Osteoblast (primary cell): ENCODE data around the gene GJA10. TPM values are rescaled to one million over a fixed set of nuclear protein-coding genes. Genes with fewer than 3 reads are reported as not detected.

Experiments used
- DNase-seq: peaks from one replicate; pipeline ENCODE4 v3.0.0; 2011; ENCODE audit warnings: low spot score, mixed read lengths; ENCODE audit not compliant: insufficient read length; ENCODE audit errors: missing footprints
- H2AFZ ChIP-seq: 2 replicates; pipeline ENCODE4 v1.6.0; 2011; ENCODE audit warnings: mild to moderate bottlenecking, low read length
- H3K27ac ChIP-seq: 2 replicates; pipeline ENCODE4 v1.5.1; 2011; ENCODE audit warnings: mild to moderate bottlenecking, low read depth, low read length, moderate library complexity
- H3K27me3 ChIP-seq: 2 replicates; pipeline ENCODE4 v1.6.0; 2012; ENCODE audit warnings: mild to moderate bottlenecking, control low read depth, inconsistent platforms, low read length, moderate library complexity; ENCODE audit not compliant: insufficient read depth
- H3K36me3 ChIP-seq: 2 replicates; pipeline ENCODE4 v1.5.1; 2011; ENCODE audit warnings: mild to moderate bottlenecking, low read length, control low read depth, moderate library complexity; ENCODE audit not compliant: insufficient read depth
- H3K4me1 ChIP-seq: 2 replicates; pipeline ENCODE4 v1.5.1; 2011; ENCODE audit warnings: mild to moderate bottlenecking, low read length, control low read depth, moderate library complexity; ENCODE audit not compliant: insufficient read depth
- H3K4me2 ChIP-seq: 2 replicates; pipeline ENCODE4 v1.6.0; 2011; ENCODE audit warnings: mild to moderate bottlenecking, low read length; ENCODE audit not compliant: insufficient read depth
- H3K4me3 ChIP-seq: fragments of 200-600 bp; sonication (generic); 3 replicates; pipeline ENCODE4 v1.5.1; 2012; ENCODE audit warnings: mild to moderate bottlenecking, low read length, inconsistent platforms; ENCODE audit not compliant: insufficient read depth
- H3K79me2 ChIP-seq: 2 replicates; pipeline ENCODE4 v1.6.0; 2012; ENCODE audit warnings: mild to moderate bottlenecking, low read length, control low read depth, inconsistent platforms; ENCODE audit not compliant: insufficient read depth
- H3K9me3 ChIP-seq: 2 replicates; pipeline ENCODE4 v1.5.1; 2011; ENCODE audit warnings: low read depth, low read length, control low read depth
- H4K20me1 ChIP-seq: 2 replicates; pipeline ENCODE4 v1.6.0; 2012; ENCODE audit warnings: mild to moderate bottlenecking, low read length, control low read depth; ENCODE audit not compliant: insufficient read depth
- CTCF ChIP-seq: IDR thresholded peaks from 2 replicates; pipeline ENCODE4 v1.5.1; 2011; ENCODE audit warnings: mild to moderate bottlenecking, low read depth, low read length, moderate library complexity; ENCODE audit errors: extremely low read depth
- total RNA-seq: library from RNA; depleted of rRNA; stranded (reverse); fragments of >200 nt; gene quantifications from 2 replicates; pipeline ENCODE4 v1.2.3, GENCODE V29; 2012

The GJA10 gene
- total RNA-seq, 1 donor, result not detected

- H3K27ac ChIP-seq, result no peak overlapping the region
- DNase-seq, result peak; percentile 67
- H3K27me3 ChIP-seq, result peaks cover 7% of the 10 kb centered on the region
- H3K4me1 ChIP-seq, result no peaks in the 10 kb centered on the region
- H3K4me2 ChIP-seq, result no peak overlapping the region
- no peaks in the 10 kb centered on the region for H3K36me3 ChIP-seq
- no peaks in the 10 kb centered on the region for H3K79me2 ChIP-seq
- TF ChIP-seq CTCF, result no peak
- H3K4me3 ChIP-seq, result no peak overlapping the region
- no peaks in the 10 kb centered on the region for H4K20me1 ChIP-seq
- no peak overlapping the region for H2AFZ ChIP-seq
- no peaks in the 10 kb centered on the region for H3K9me3 ChIP-seq
These were observed 36.5 kb downstream of the GJA10 start for GRCh38 chr6:89930789-89931188.

GRCh38 chr6:89932245-89932802 lies 38.1 kb downstream of the GJA10 start:
- Histone ChIP-seq H3K4me1 (no peaks in the 10 kb centered on the region), H3K27ac (no peak overlapping the region), H3K9me3 (no peaks in the 10 kb centered on the region), H3K27me3 (peaks cover 4% of the 10 kb centered on the region), H3K79me2 (no peaks in the 10 kb centered on the region), H3K36me3 (no peaks in the 10 kb centered on the region), H2AFZ (no peak overlapping the region), H3K4me3 (no peak overlapping the region), H4K20me1 (no peaks in the 10 kb centered on the region), H3K4me2 (no peak overlapping the region)
- no peak for TF ChIP-seq CTCF
- no peak for DNase-seq

- peak; percentile 65 for DNase-seq
- Histone ChIP-seq H3K4me3 (no peak overlapping the region), H3K36me3 (no peaks in the 10 kb centered on the region), H3K27ac (no peak overlapping the region), H3K9me3 (no peaks in the 10 kb centered on the region), H3K4me1 (no peaks in the 10 kb centered on the region), H4K20me1 (no peaks in the 10 kb centered on the region), H3K27me3 (peaks cover 4% of the 10 kb centered on the region), H3K4me2 (no peak overlapping the region), H2AFZ (no peak overlapping the region), H3K79me2 (no peaks in the 10 kb centered on the region)
- no peak for TF ChIP-seq CTCF
These were observed 40.6 kb downstream of the GJA10 start for GRCh38 chr6:89934685-89935366.

- no peak for TF ChIP-seq CTCF
- no peaks in the 10 kb centered on the region for H3K79me2 ChIP-seq
- no peak overlapping the region for H3K4me2 ChIP-seq
- no peak overlapping the region for H3K4me3 ChIP-seq
- H3K27me3 ChIP-seq, result peaks cover 4% of the 10 kb centered on the region
- H3K36me3 ChIP-seq, result no peaks in the 10 kb centered on the region
- H2AFZ ChIP-seq, result no peak overlapping the region
- H3K9me3 ChIP-seq, result no peaks in the 10 kb centered on the region
- no peak overlapping the region for H3K27ac ChIP-seq
- DNase-seq, result no peak
- no peaks in the 10 kb centered on the region for H3K4me1 ChIP-seq
- no peaks in the 10 kb centered on the region for H4K20me1 ChIP-seq
These were observed 41.9 kb downstream of the GJA10 start for GRCh38 chr6:89936177-89936576.
